Testis (tissue), 2 donors: ENCODE data around the gene P2RY6.

Source experiments
- POLR2A ChIP-seq: fragments of 450-650 bp; IDR thresholded peaks from one replicate; pipeline ENCODE4 v1.6.1; 2017; ENCODE audit warnings: antibody characterized with exemption, mild to moderate bottlenecking, moderate library complexity
- TF ChIP-seq, protein P1 (sequence below), 3 experiments: fragments of 450-650 bp in 2 of 3; fragments of 200-600 bp in 1 of 3; sonication (generic) in 1 of 3; IDR thresholded peaks; one replicate each; pipeline ENCODE4 v1.5.1; 2016 to 2019; ENCODE audit warnings: antibody characterized with exemption in 3 of 3, mild to moderate bottlenecking in 2 of 3, moderate library complexity in 1 of 3

DNA sequence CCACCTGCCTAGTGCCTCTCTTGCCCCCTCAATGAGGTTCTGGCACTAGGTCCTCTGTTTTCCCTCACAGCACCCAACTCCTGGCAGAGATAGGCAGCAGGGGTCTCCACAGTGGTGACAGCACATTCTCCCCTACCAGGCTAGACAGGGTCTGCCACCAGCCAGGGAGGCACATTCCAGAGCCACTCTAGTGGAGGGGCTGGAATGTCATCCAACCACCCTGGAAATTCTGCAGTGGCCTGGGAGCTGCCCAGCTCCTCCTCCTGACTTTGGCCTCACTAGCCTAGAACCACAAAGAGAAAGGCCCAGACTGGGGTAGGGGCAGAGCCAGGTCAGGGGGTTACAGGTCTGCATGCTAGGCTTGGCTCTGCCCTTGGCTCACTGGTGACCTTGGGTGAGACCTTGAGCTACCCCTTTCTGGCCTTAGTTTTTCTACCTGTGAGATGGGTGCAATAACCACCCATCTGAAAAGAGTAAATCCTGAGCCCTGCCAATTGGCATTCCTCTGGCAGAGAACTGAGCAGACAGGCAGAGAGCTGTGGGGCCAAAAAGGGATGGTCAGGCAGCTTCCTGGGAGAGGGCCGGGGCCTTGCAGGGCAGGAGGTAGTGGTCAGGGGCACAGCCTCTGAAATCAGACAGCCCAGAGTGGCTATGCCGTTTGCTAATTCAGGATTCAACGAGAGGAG, 47.0 kb upstream of the P2RY6 start:
- TF ChIP-seq, protein P1, sequence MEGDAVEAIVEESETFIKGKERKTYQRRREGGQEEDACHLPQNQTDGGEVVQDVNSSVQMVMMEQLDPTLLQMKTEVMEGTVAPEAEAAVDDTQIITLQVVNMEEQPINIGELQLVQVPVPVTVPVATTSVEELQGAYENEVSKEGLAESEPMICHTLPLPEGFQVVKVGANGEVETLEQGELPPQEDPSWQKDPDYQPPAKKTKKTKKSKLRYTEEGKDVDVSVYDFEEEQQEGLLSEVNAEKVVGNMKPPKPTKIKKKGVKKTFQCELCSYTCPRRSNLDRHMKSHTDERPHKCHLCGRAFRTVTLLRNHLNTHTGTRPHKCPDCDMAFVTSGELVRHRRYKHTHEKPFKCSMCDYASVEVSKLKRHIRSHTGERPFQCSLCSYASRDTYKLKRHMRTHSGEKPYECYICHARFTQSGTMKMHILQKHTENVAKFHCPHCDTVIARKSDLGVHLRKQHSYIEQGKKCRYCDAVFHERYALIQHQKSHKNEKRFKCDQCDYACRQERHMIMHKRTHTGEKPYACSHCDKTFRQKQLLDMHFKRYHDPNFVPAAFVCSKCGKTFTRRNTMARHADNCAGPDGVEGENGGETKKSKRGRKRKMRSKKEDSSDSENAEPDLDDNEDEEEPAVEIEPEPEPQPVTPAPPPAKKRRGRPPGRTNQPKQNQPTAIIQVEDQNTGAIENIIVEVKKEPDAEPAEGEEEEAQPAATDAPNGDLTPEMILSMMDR (IDR thresholded peaks at IDR 0.05), result no peak
- TF ChIP-seq POLR2A, result no peak
